GM13976 (cell line): ENCODE measurements around the gene SPA17.
A peak's percentile ranks its signal among the peaks of the same experiment; 100 is the strongest.

Experiments
- DNase-seq: peaks from one replicate; pipeline ENCODE4 v3.0.0; 2012; ENCODE audit warnings: low spot score
- in situ Hi-C: fragments of 300-500 bp; cut with MboI; formaldehyde crosslinking; loops from one replicate; pipeline ENCODE4 v1.12.0; 2022; ENCODE audit warnings: low sequenced_read_pairs, mixed read lengths, inconsistent platforms; ENCODE audit not compliant: unreplicated experiment
- TF ChIP-seq, protein P1 (sequence below): IDR thresholded peaks from 2 replicates; pipeline ENCODE4 v1.5.1; 2012; ENCODE audit warnings: borderline replicate concordance, mild to moderate bottlenecking; ENCODE audit not compliant: insufficient read depth; ENCODE audit errors: extremely low read depth, missing control alignments, control extremely low read depth

Gene SPA17

DNA sequence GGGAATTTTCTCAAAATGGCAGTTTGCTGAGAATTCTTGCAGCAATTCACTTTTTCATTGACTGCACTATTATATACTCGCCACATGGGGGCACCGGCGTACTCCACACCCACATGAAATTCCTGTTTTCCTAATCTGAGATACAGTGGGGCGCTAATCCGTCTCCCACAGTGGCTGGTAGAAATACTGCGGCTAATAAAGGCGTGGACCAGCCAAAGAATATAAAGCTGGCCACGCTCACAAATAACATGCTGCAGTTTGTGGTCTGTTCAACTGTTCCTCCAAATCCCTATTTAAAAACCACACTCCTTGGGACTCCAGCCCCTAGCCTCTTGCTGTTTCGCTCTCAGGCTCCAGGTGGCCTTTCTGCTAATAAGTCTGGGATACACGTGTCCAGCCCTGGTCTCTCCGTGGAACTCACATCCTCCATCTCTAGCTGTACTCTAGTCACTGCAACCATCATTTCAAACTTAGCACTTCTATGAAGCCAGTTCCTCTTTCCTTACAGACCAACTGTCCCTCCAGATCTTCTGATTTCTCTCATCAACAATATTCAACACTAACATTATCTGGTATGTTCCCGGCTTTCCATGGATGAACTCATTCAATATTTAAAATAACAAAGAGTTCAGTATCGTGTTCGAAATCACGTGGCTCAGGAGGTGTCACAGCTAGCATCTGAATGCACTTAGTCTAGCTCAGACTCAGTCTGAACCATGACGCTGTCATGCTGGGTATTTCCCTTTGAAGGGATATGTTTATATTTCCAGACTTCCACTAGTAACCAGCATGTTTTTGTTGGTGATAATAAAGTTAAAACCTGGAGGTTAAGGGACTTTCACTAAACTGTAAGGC lies 29.1 kb upstream of the SPA17 start:
- DNase-seq, result peak; percentile 48
- TF ChIP-seq, protein P1, sequence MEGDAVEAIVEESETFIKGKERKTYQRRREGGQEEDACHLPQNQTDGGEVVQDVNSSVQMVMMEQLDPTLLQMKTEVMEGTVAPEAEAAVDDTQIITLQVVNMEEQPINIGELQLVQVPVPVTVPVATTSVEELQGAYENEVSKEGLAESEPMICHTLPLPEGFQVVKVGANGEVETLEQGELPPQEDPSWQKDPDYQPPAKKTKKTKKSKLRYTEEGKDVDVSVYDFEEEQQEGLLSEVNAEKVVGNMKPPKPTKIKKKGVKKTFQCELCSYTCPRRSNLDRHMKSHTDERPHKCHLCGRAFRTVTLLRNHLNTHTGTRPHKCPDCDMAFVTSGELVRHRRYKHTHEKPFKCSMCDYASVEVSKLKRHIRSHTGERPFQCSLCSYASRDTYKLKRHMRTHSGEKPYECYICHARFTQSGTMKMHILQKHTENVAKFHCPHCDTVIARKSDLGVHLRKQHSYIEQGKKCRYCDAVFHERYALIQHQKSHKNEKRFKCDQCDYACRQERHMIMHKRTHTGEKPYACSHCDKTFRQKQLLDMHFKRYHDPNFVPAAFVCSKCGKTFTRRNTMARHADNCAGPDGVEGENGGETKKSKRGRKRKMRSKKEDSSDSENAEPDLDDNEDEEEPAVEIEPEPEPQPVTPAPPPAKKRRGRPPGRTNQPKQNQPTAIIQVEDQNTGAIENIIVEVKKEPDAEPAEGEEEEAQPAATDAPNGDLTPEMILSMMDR, result peak; percentile 70
- in situ Hi-C loops, result loop anchor here (10.0 kb wide), 1 partner anchor 210 kb away; no protein-coding TSS in a partner anchor

DNA sequence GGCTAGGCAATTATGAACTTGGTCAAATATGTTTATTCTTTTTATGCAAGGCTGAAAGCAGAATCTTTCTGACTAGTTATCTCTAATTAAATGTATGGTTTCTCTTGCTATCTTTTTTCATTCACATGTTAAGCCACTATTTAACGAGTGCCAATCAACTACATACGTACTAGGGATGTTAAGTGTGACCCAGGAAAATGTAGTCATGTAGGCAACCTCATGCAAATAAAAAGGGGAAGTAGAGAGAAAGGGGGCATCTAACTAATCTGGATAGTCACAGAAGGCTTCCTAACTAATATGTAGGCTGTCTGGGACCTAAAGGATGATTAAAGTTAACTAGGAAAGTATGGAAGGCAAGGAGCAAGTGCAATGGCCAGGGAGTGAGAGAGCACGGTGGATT lies 27.6 kb upstream of the SPA17 start:
- in situ Hi-C loops, result loop anchor here (10.0 kb wide), 1 partner anchor 209 kb away; no protein-coding TSS in a partner anchor
- TF ChIP-seq, protein P1, result no peak
- no peak for DNase-seq

DNA sequence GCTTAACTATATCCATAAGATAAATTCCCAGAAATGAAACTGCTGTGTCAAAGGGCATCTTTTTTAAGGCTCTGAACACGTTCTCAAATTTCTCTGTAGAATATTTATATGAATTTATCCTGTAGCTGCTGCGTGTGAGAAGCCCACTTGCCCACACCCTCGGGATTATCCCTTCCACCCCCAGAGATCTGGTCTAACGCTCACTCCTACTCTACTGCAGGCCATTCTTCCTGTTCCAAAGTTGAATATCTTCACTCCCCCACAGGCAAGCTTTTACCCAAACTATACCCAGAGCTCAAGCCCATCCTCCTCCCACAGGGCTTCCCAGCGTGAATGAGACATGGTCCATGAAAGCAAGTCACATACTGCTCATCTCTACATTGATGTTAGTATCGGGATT lies 25.1 kb upstream of the SPA17 start:
- TF ChIP-seq, protein P1, result no peak
- no peak for DNase-seq
- in situ Hi-C loops, result loop anchor here (10.0 kb wide), 1 partner anchor 206 kb away; no protein-coding TSS in a partner anchor

DNA sequence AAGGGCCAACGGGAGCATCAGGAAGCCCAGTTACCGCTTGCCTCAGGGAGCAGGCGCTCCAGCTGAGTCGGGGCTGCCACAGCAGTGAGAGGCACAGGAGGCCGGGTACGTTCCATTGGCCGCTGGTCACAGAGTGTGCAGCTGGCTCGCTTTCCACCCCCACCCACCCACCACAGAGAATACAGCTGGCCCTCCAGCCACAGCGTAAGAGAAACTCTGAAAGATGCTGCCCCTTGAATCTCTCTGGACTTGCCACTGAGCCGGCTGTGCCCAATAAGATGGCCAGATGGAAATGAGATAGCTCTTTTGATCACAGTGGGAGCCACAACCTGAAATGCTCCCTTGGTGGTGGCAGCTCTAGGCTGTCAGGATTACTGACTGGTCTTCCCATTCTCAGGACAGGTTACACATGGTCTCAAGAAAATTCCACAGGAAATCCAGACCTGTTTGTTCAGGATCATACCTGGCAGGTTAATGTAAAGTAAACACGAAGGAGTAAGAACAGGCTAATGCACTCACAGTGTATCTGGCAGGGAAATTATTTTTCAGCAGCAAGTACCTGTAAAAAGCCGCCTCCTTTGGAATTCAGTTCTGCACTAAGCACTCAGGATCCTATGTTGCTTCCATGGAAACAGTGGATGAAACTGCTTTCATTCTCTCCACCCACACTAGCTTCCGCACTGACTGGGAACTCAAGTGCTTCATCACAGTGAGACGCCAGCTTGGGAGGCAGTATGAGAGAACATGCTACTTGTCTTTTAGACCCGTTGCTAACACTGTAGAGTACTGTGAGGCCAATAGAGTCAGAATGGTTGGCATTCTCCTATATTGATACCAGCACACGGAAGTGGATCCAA lies 16.7 kb upstream of the SPA17 start:
- TF ChIP-seq, protein P1, result no peak
- DNase-seq, result no peak
- in situ Hi-C loops, result no loop called here

DNA sequence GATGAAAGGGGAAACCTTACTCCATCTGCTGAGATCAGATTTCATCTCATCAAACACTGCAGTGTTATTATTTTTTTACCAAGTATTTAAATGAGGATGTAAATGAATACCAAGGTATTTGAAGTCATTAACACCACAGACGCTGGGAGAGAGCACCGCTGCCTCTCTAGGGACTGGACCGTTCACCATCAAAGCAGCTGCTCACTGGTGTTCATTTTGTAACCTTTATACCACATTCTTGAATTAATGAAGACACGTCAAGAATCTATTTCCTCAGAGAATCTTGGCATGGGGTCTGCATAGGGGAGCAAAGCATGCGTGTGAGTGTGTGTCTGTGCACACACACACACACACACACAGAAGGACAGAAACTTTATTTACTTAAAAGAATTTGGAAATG lies 15.8 kb upstream of the SPA17 start:
- in situ Hi-C loops, result no loop called here
- TF ChIP-seq, protein P1, result no peak
- DNase-seq, result no peak

DNA sequence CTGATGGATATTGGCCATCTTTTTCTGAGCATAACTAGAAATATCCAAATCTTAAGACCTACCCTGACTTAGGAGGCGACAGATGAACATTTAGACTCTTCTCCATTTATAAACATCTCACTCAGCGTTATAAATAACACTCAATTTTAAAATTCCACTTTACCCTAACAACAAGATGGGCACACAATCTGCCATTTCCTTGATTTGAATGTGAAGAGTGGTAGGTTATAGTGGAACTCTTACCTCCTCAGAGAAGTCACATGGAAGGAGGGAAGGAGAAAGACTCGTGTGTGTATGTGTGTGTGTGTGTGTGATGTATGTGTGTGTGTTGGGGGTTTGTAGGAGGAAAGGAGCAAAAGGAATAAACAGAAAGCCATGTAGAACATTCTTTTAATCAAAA lies 15.2 kb upstream of the SPA17 start:
- DNase-seq, result no peak
- in situ Hi-C loops, result no loop called here
- TF ChIP-seq, protein P1, result no peak
